Neural progenitor cell (in vitro differentiated cells): Measurements from ENCODE around the gene HLA-DQB2. TPM values are rescaled to one million over a fixed set of nuclear protein-coding genes. Genes with fewer than 3 reads are reported as not detected.
"Not testable (repeated sequence)": the region's sequence is repeated elsewhere in the genome, so short reads cannot be mapped to it uniquely, and the experiment has no call there.

Source experiments
- DNase-seq: peaks from one replicate; pipeline ENCODE4 v3.0.0-alpha.2; 2016; ENCODE audit warnings: low spot score
- H2AFZ ChIP-seq: fragments of 200-600 bp; sonication (generic); replicated peaks from 2 replicates; pipeline ENCODE4 v1.6.1; 2016; ENCODE audit warnings: antibody characterized with exemption
- H3F3A ChIP-seq: fragments of 200-600 bp; sonication (generic); 2 replicates; pipeline ENCODE4 v1.6.1; 2016; ENCODE audit warnings: antibody characterized with exemption, low read depth
- H3K27ac ChIP-seq: fragments of 200-600 bp; sonication (generic); 2 replicates; pipeline ENCODE4 v1.5.1; 2016; ENCODE audit warnings: mild to moderate bottlenecking
- H3K27me3 ChIP-seq: fragments of 200-600 bp; sonication (generic); 2 replicates; pipeline ENCODE4 v1.6.1; 2016; ENCODE audit warnings: mild to moderate bottlenecking, moderate library complexity
- H3K36me3 ChIP-seq: fragments of 200-600 bp; sonication (generic); 2 replicates; pipeline ENCODE4 v1.5.1; 2016
- H3K4me1 ChIP-seq: fragments of 200-600 bp; sonication (generic); 2 replicates; pipeline ENCODE4 v1.6.1; 2016; ENCODE audit warnings: mixed run types
- H3K4me2 ChIP-seq: fragments of 200-600 bp; sonication (generic); 2 replicates; pipeline ENCODE4 v1.6.1; 2016
- H3K4me3 ChIP-seq: fragments of 200-600 bp; sonication (generic); 2 replicates; pipeline ENCODE4 v1.5.1; 2016
- H3K79me2 ChIP-seq: fragments of 200-600 bp; sonication (generic); 2 replicates; pipeline ENCODE4 v1.6.1; 2016; ENCODE audit warnings: low read depth
- H3K9ac ChIP-seq: fragments of 200-600 bp; sonication (generic); 2 replicates; pipeline ENCODE4 v1.6.1; 2016
- H3K9me3 ChIP-seq: fragments of 200-600 bp; sonication (generic); 2 replicates; pipeline ENCODE4 v1.5.1; 2016; ENCODE audit warnings: low read depth
- H4K20me1 ChIP-seq: fragments of 200-600 bp; sonication (generic); 2 replicates; pipeline ENCODE4 v1.6.1; 2016; ENCODE audit warnings: low read depth
- H3K27ac Mint-ChIP-seq: 3 replicates; pipeline ENCODE4 v1.8.0; 2021; ENCODE audit warnings: mixed read lengths
- H3K27me3 Mint-ChIP-seq: 2 replicates; pipeline ENCODE4 v1.8.0; 2022; ENCODE audit warnings: low read depth, mild to moderate bottlenecking, inconsistent platforms, moderate library complexity, mixed read lengths; ENCODE audit not compliant: insufficient read depth
- H3K36me3 Mint-ChIP-seq: 3 replicates; pipeline ENCODE4 v1.8.0; 2021; ENCODE audit warnings: mixed read lengths
- H3K4me1 Mint-ChIP-seq: 3 replicates; pipeline ENCODE4 v1.8.0; 2021; ENCODE audit warnings: mixed read lengths
- H3K4me3 Mint-ChIP-seq: 3 replicates; pipeline ENCODE4 v1.8.0; 2021; ENCODE audit warnings: mild to moderate bottlenecking, moderate library complexity, mixed read lengths
- H3K9me3 Mint-ChIP-seq: 3 replicates; pipeline ENCODE4 v1.8.0; 2020; ENCODE audit warnings: mixed read lengths
- CTCF ChIP-seq: fragments of 200-600 bp; sonication (generic); IDR thresholded peaks from 2 replicates; pipeline ENCODE4 v1.5.1; 2017; ENCODE audit warnings: antibody characterized with exemption, mild to moderate bottlenecking
- EZH2 ChIP-seq: fragments of 200-600 bp; sonication (generic); IDR thresholded peaks from 2 replicates; pipeline ENCODE4 v1.6.1; 2017; ENCODE audit warnings: antibody characterized with exemption, mild to moderate bottlenecking, moderate library complexity
- EZH2phosphoT487 ChIP-seq: fragments of 200-600 bp; sonication (generic); IDR thresholded peaks from 2 replicates; pipeline ENCODE4 v1.6.1; 2017; ENCODE audit warnings: antibody characterized with exemption
- total RNA-seq: library from RNA; depleted of rRNA; stranded (reverse); fragments of >200 nt; gene quantifications from 2 replicates; pipeline ENCODE4 v1.2.3, GENCODE V29; 2015; ENCODE audit warnings: low replicate concordance

HLA-DQB2 gene
- not detected in 2 replicates for total RNA-seq

- Mint-ChIP-seq H3K4me3 (no peak within 1 kb of the TSS), H3K27ac (no peak within 1 kb of the TSS), H3K4me1 (no peaks in the 10 kb centered on the region), H3K27me3 (no peaks in the 10 kb centered on the region), H3K9me3 (no peaks in the 10 kb centered on the region), H3K36me3 (no peaks in the 10 kb centered on the region)
- Histone ChIP-seq H3K9me3 (no peaks in the 10 kb centered on the region), H3K27ac (no peak within 1 kb of the TSS), H3K27me3 (no peaks in the 10 kb centered on the region), H3K9ac (no peak within 1 kb of the TSS), H3K79me2 (no peaks in the 10 kb centered on the region), H3F3A (no peaks in the 10 kb centered on the region), H2AFZ (no peak within 1 kb of the TSS), H3K4me3 (no peak within 1 kb of the TSS), H3K4me1 (no peaks in the 10 kb centered on the region), H3K36me3 (no peaks in the 10 kb centered on the region), H4K20me1 (no peaks in the 10 kb centered on the region), H3K4me2 (no peak within 1 kb of the TSS)
- DNase-seq: no peak
- TF ChIP-seq EZH2phosphoT487 (no peak), CTCF (no peak), EZH2 (no peak)
These were observed at the start of gene HLA-DQB2 for GRCh38 chr6:32763421-32763820. Gene HLA-DQB2 (minus strand): TSS chr6:32763532. CDS start chr6:32763470, 62 bp downstream.

- H3K9ac ChIP-seq: no peak overlapping the region
- H3K4me3 Mint-ChIP-seq: no peak overlapping the region
- no peaks in the 10 kb centered on the region for H3K9me3 ChIP-seq
- no peaks in the 10 kb centered on the region for H3K79me2 ChIP-seq
- DNase-seq: no peak
- no peak overlapping the region for H3K4me3 ChIP-seq
- no peaks in the 10 kb centered on the region for H3K36me3 Mint-ChIP-seq
- H3K27ac ChIP-seq: no peak overlapping the region
- no peaks in the 10 kb centered on the region for H3K4me1 ChIP-seq
- H3K4me1 Mint-ChIP-seq: no peaks in the 10 kb centered on the region
- no peak for TF ChIP-seq EZH2phosphoT487
- TF ChIP-seq CTCF: no peak
- TF ChIP-seq EZH2: no peak
- H3K9me3 Mint-ChIP-seq: no peaks in the 10 kb centered on the region
- no peak overlapping the region for H3K27ac Mint-ChIP-seq
- H3K27me3 ChIP-seq: peaks cover 13% of the 10 kb centered on the region
- no peak overlapping the region for H3K4me2 ChIP-seq
- H3K27me3 Mint-ChIP-seq: peaks cover 3% of the 10 kb centered on the region
- no peaks in the 10 kb centered on the region for H4K20me1 ChIP-seq
- H3K36me3 ChIP-seq: no peaks in the 10 kb centered on the region
- H2AFZ ChIP-seq: no peak overlapping the region
- no peaks in the 10 kb centered on the region for H3F3A ChIP-seq
These were observed 45.8 kb upstream of the HLA-DQB2 start for GRCh38 chr6:32809171-32809570.

- H3K27me3 Mint-ChIP-seq: peaks cover 5% of the 10 kb centered on the region
- no peaks in the 10 kb centered on the region for H3K9me3 Mint-ChIP-seq
These were observed 43.8 kb upstream of the HLA-DQB2 start for GRCh38 chr6:32807020-32807580.

GRCh38 chr6:32805404-32805803 lies 42.1 kb upstream of the HLA-DQB2 start:
- H3K4me3 Mint-ChIP-seq, H3K36me3 ChIP-seq, H3K9me3 Mint-ChIP-seq, H3K79me2 ChIP-seq, H3K27me3 Mint-ChIP-seq, H3K4me3 ChIP-seq, H3K9me3 ChIP-seq, H3K9ac ChIP-seq, H3K4me2 ChIP-seq, H2AFZ ChIP-seq, H3K4me1 Mint-ChIP-seq, H3K27ac Mint-ChIP-seq, H3K27ac ChIP-seq, H3K36me3 Mint-ChIP-seq, H3F3A ChIP-seq, H3K4me1 ChIP-seq, H4K20me1 ChIP-seq, DNase-seq: not testable (repeated sequence)
- H3K27me3 ChIP-seq: peaks cover 47% of the 10 kb centered on the region

More at GRCh38 chr6:32807020-32807580, 43.8 kb upstream of the HLA-DQB2 start:
- H3K27ac ChIP-seq: no peak overlapping the region
- no peaks in the 10 kb centered on the region for H4K20me1 ChIP-seq
- H2AFZ ChIP-seq: no peak overlapping the region
- H3K79me2 ChIP-seq: no peaks in the 10 kb centered on the region
- no peak overlapping the region for H3K4me3 Mint-ChIP-seq
- TF ChIP-seq CTCF (peak; percentile 13), EZH2phosphoT487 (no peak), EZH2 (no peak)
- no peaks in the 10 kb centered on the region for H3F3A ChIP-seq
- H3K9me3 ChIP-seq: no peaks in the 10 kb centered on the region
- H3K9ac ChIP-seq: no peak overlapping the region
- peak; percentile 10 for DNase-seq
- no peaks in the 10 kb centered on the region for H3K4me1 ChIP-seq
- no peak overlapping the region for H3K4me2 ChIP-seq
- H3K4me1 Mint-ChIP-seq: no peaks in the 10 kb centered on the region
- H3K36me3 ChIP-seq: no peaks in the 10 kb centered on the region
- no peaks in the 10 kb centered on the region for H3K36me3 Mint-ChIP-seq
- no peak overlapping the region for H3K27ac Mint-ChIP-seq
- peaks cover 33% of the 10 kb centered on the region for H3K27me3 ChIP-seq
- H3K4me3 ChIP-seq: no peak overlapping the region
